Ramos (cell line): ENCODE data around the gene STARD10.

Experiments
- in situ Hi-C: fragments of 300-500 bp; cut with MboI; formaldehyde crosslinking; loops from one replicate; pipeline ENCODE4 v1.14.3; 2022; ENCODE audit warnings: low sequenced_read_pairs; ENCODE audit not compliant: unreplicated experiment

Gene STARD10

GRCh38 chr11:72782081-72782920, 11.5 kb downstream of the STARD10 start:
- in situ Hi-C loops: no loop called here

- in situ Hi-C loops: no loop called here
Observed at GRCh38 chr11:72781313-72782080, 12.3 kb downstream of the STARD10 start.

GRCh38 chr11:72781063-72781312, 12.9 kb downstream of the STARD10 start:
- in situ Hi-C loops: no loop called here

GRCh38 chr11:72780296-72781062, 13.4 kb downstream of the STARD10 start:
- in situ Hi-C loops: no loop called here

GRCh38 chr11:72779495-72780128, 14.2 kb downstream of the STARD10 start:
- in situ Hi-C loops: no loop called here

GRCh38 chr11:72778535-72779494, 15.0 kb downstream of the STARD10 start:
- in situ Hi-C loops: no loop called here

GRCh38 chr11:72777755-72778278, 16.0 kb downstream of the STARD10 start:
- in situ Hi-C loops: no loop called here

GRCh38 chr11:72776844-72777754, 16.7 kb downstream of the STARD10 start:
- in situ Hi-C loops: no loop called here

- in situ Hi-C loops: no loop called here
Observed at GRCh38 chr11:72776117-72776843, 17.6 kb downstream of the STARD10 start.

- in situ Hi-C loops: no loop called here
Observed at GRCh38 chr11:72775288-72776110, 18.3 kb downstream of the STARD10 start.

- in situ Hi-C loops: no loop called here
Observed at GRCh38 chr11:72774499-72774898, 19.3 kb downstream of the STARD10 start.

- in situ Hi-C loops: no loop called here
Observed at GRCh38 chr11:72773696-72774095, 20.2 kb downstream of the STARD10 start.

- in situ Hi-C loops: no loop called here
Observed at GRCh38 chr11:72773291-72773690, 20.6 kb downstream of the STARD10 start.

- in situ Hi-C loops: no loop called here
Observed at GRCh38 chr11:72772059-72772458, 21.8 kb downstream of the STARD10 start.

- in situ Hi-C loops: no loop called here
Observed at GRCh38 chr11:72771507-72771906, 22.3 kb downstream of the STARD10 start.

- in situ Hi-C loops: no loop called here
Observed at GRCh38 chr11:72770799-72771198, 23.0 kb downstream of the STARD10 start.

- in situ Hi-C loops: no loop called here
Observed at GRCh38 chr11:72769680-72770079, 24.2 kb downstream of the STARD10 start.
